WI38 (cell line): ENCODE results near the gene MACIR.

ENCODE experiments used
- H3K4me3 ChIP-seq: 2 replicates; pipeline ENCODE4 v1.5.1; 2011; ENCODE audit warnings: low read depth, mild to moderate bottlenecking, control low read depth, low read length
- TF ChIP-seq, protein P1 (sequence below): IDR thresholded peaks from 2 replicates; pipeline ENCODE4 v1.5.1; 2012; ENCODE audit warnings: low read depth, mild to moderate bottlenecking, control low read depth, low read length

The MACIR gene

GRCh38 chr5:103245761-103246160, 12.8 kb upstream of the MACIR start:
- TF ChIP-seq, protein P1, sequence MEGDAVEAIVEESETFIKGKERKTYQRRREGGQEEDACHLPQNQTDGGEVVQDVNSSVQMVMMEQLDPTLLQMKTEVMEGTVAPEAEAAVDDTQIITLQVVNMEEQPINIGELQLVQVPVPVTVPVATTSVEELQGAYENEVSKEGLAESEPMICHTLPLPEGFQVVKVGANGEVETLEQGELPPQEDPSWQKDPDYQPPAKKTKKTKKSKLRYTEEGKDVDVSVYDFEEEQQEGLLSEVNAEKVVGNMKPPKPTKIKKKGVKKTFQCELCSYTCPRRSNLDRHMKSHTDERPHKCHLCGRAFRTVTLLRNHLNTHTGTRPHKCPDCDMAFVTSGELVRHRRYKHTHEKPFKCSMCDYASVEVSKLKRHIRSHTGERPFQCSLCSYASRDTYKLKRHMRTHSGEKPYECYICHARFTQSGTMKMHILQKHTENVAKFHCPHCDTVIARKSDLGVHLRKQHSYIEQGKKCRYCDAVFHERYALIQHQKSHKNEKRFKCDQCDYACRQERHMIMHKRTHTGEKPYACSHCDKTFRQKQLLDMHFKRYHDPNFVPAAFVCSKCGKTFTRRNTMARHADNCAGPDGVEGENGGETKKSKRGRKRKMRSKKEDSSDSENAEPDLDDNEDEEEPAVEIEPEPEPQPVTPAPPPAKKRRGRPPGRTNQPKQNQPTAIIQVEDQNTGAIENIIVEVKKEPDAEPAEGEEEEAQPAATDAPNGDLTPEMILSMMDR: no peak
- no peak overlapping the region for H3K4me3 ChIP-seq

GRCh38 chr5:103247118-103247517, 11.4 kb upstream of the MACIR start:
- TF ChIP-seq, protein P1: no peak
- no peak overlapping the region for H3K4me3 ChIP-seq

GRCh38 chr5:103249068-103249467, 9.5 kb upstream of the MACIR start:
- TF ChIP-seq, protein P1: no peak
- no peak overlapping the region for H3K4me3 ChIP-seq

DNA sequence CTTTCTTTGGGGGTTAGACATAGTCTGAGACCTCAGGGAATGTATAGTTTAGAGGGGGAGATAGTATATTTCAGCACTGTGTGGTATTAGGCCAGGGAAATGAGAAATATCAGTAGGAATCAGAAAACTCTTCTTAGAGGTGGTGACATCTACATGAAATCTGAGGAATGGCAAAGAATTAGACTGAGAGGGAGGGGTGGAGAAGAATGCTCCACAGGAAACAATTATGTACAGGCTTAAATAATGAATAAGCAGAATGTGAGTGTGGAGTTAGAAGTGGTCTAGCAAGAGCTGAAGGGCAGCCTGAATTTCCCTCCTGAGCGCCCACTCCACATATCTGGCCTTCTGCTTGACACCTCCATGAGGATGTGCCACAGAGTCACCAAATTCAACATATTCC, 3.6 kb upstream of the MACIR start:
- TF ChIP-seq, protein P1: no peak
- H3K4me3 ChIP-seq: no peak overlapping the region

- TF ChIP-seq, protein P1: no peak
- H3K4me3 ChIP-seq: no peak overlapping the region
Observed at GRCh38 chr5:103255691-103256090, 2.9 kb upstream of the MACIR start.

DNA sequence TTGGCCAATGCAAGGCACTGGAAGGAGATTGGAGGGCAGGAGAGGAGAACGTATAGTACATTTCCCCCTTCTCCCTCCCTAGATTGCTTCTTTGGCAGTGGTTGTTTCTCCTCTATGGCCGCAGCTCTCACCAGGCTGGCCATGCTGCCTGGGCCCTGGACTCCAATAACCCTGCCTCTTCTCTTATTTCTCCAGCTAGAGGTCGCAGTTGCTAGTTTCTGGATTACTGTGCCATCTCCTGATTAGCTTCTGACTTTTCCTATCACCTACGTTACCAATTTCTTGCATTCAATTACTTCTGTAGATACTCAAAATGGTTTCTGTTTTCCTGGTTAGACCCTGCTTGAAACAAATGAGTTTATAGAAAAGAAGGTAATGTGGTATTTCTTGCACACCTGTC, 2.4 kb upstream of the MACIR start:
- no peak overlapping the region for H3K4me3 ChIP-seq
- TF ChIP-seq, protein P1: no peak

DNA sequence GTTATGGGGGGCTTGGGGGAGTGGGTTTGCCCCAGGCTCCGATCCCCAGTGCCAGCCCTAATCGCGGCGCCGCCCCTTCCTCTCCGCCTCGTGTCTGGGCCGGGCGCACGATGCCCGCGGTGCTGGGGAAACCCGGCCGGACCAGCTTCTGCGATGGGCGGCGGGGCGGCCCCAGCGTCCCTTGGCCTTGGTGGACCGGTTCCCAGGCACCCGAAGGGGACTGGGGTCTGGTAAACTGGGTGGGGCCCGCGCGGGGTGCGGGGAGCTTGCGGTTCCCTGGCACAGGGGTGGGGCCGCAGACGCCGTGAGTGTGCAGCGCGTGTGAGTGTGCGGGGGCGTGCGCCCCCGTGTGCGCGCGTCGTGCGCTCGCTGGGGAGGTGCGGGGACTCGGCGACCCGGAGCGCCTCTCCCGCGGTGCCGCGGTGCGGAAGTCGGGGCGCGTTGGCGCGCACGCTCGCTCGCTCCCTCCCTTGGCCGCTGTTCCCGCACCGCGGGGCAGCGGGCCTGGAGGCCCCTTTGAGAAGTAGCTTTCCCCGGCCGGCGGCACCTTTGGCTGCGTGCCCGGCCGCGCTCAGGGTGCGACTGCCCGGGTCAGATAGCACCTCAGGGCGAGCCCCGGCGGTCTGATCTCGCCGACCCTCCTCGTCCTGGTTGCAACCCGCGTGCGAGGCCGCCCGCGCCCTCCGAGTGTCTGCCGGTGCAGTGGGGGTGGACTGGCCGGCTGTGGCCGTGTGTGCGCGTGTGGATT, 568 bp downstream of the MACIR start:
- H3K4me3 ChIP-seq: peak overlapping the region; percentile 90
- TF ChIP-seq, protein P1: no peak
